Measurements from ENCODE around the gene ADAMTS7.

GRCh38 chr15:78855746-78856145, 44.5 kb upstream of the ADAMTS7 start:
- TF ChIP-seq, protein P1, sequence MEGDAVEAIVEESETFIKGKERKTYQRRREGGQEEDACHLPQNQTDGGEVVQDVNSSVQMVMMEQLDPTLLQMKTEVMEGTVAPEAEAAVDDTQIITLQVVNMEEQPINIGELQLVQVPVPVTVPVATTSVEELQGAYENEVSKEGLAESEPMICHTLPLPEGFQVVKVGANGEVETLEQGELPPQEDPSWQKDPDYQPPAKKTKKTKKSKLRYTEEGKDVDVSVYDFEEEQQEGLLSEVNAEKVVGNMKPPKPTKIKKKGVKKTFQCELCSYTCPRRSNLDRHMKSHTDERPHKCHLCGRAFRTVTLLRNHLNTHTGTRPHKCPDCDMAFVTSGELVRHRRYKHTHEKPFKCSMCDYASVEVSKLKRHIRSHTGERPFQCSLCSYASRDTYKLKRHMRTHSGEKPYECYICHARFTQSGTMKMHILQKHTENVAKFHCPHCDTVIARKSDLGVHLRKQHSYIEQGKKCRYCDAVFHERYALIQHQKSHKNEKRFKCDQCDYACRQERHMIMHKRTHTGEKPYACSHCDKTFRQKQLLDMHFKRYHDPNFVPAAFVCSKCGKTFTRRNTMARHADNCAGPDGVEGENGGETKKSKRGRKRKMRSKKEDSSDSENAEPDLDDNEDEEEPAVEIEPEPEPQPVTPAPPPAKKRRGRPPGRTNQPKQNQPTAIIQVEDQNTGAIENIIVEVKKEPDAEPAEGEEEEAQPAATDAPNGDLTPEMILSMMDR (IDR thresholded peaks at IDR 0.05), result no peak
- TF ChIP-seq POLR2A (IDR thresholded peaks at IDR 0.05), result no peak
- no peak for TF ChIP-seq EP300 (IDR thresholded peaks at IDR 0.05)
